Measurements from ENCODE around the gene SEPHS1. TPM values are rescaled to one million over a fixed set of nuclear protein-coding genes. Genes with fewer than 3 reads are reported as not detected.
"Not testable (repeated sequence)": the region's sequence is repeated elsewhere in the genome, so short reads cannot be mapped to it uniquely, and the experiment has no call there.

Gene SEPHS1
- polyA plus RNA-seq, 3 donors from 2014 or later = 14.3 to 19.3 (median 18.4) TPM

GRCh38 chr10:13347500-13348156 lies 465 bp downstream of the SEPHS1 start:
- peaks cover 0 to 1% (median 0%) of the 10 kb centered on the region in 6 donors for H3K9me3 Mint-ChIP-seq
- H3K36me3 Mint-ChIP-seq = peaks cover 0 to 5% (median 0%) of the 10 kb centered on the region in 3 donors
- peak overlapping the region in 3 of 5 donors; percentile 25 to 71 (median 51) for H3K4me3 Mint-ChIP-seq
- peaks cover 9 to 17% (median 11%) of the 10 kb centered on the region in 3 donors for H3K27me3 Mint-ChIP-seq (ENCODE audit: low read depth in 3 of 3)
- peak; percentile 73 to 79 (median 78) for DNase-seq
- peaks cover 38 to 47% of the 10 kb centered on the region in 2 donors for H3K4me1 Mint-ChIP-seq
- peak overlapping the region in 2 of 6 donors; percentile 61 to 78 for H3K27ac Mint-ChIP-seq

- H3K4me3 Mint-ChIP-seq = peak overlapping the region; percentile 74 to 84 (median 82)
- H3K27ac Mint-ChIP-seq = peak overlapping the region; percentile 62 to 89 (median 84)
- H3K36me3 Mint-ChIP-seq = peaks cover 0 to 5% (median 0%) of the 10 kb centered on the region in 3 donors
- H3K9me3 Mint-ChIP-seq = peaks cover 0 to 1% (median 0%) of the 10 kb centered on the region in 6 donors
- peaks cover 6 to 13% (median 11%) of the 10 kb centered on the region in 3 donors for H3K27me3 Mint-ChIP-seq (ENCODE audit: low read depth in 3 of 3)
- no peak for DNase-seq
- peaks cover 38 to 47% of the 10 kb centered on the region in 2 donors for H3K4me1 Mint-ChIP-seq
These were observed 1.0 kb downstream of the SEPHS1 start for GRCh38 chr10:13347043-13347499.

- peaks cover 3 to 11% (median 6%) of the 10 kb centered on the region in 3 donors for H3K27me3 Mint-ChIP-seq (ENCODE audit: low read depth in 3 of 3)
- peak overlapping the region; percentile 74 to 84 (median 82) for H3K4me3 Mint-ChIP-seq
- DNase-seq = no peak
- peak overlapping the region; percentile 62 to 89 (median 84) for H3K27ac Mint-ChIP-seq
- H3K36me3 Mint-ChIP-seq = peaks cover 0 to 5% (median 0%) of the 10 kb centered on the region in 3 donors
- peaks cover 0 to 1% (median 0%) of the 10 kb centered on the region in 6 donors for H3K9me3 Mint-ChIP-seq
- H3K4me1 Mint-ChIP-seq = peaks cover 38 to 47% of the 10 kb centered on the region in 2 donors
These were observed 1.6 kb downstream of the SEPHS1 start for GRCh38 chr10:13346283-13347042.

- Mint-ChIP-seq H3K36me3 (peaks cover 0 to 19% (median 10%) of the 10 kb centered on the region in 3 donors), H3K27me3 (ENCODE audit: low read depth in 3 of 3) (peaks cover 0 to 8% (median 0%) of the 10 kb centered on the region in 3 donors), H3K4me1 (peaks cover 22 to 40% of the 10 kb centered on the region in 2 donors), H3K9me3 (no peaks in the 10 kb centered on the region), H3K4me3 (peak overlapping the region; percentile 44 to 64 (median 55)), H3K27ac (peak overlapping the region in 5 of 6 donors; percentile 40 to 71 (median 57))
- DNase-seq = peak; percentile 54 to 57 (median 56)
These were observed 7.3 kb downstream of the SEPHS1 start for GRCh38 chr10:13340626-13341376.

GRCh38 chr10:13340068-13340467 lies 8.0 kb downstream of the SEPHS1 start:
- Mint-ChIP-seq H3K27me3 (ENCODE audit: low read depth in 3 of 3) (peaks cover 0 to 5% (median 0%) of the 10 kb centered on the region in 3 donors), H3K4me3 (peak overlapping the region; percentile 44 to 64 (median 55)), H3K4me1 (peaks cover 19 to 34% of the 10 kb centered on the region in 2 donors), H3K36me3 (peaks cover 0 to 19% (median 10%) of the 10 kb centered on the region in 3 donors), H3K9me3 (no peaks in the 10 kb centered on the region), H3K27ac (peak overlapping the region in 5 of 6 donors; percentile 54 to 73 (median 64))
- DNase-seq = no peak

GRCh38 chr10:13338390-13339110 lies 9.5 kb downstream of the SEPHS1 start:
- no peak overlapping the region for H3K27ac Mint-ChIP-seq
- H3K4me3 Mint-ChIP-seq = no peak overlapping the region
- no peaks in the 10 kb centered on the region for H3K9me3 Mint-ChIP-seq
- H3K4me1 Mint-ChIP-seq = peaks cover 16 to 23% of the 10 kb centered on the region in 2 donors
- peaks cover 0 to 5% (median 0%) of the 10 kb centered on the region in 3 donors for H3K27me3 Mint-ChIP-seq (ENCODE audit: low read depth in 3 of 3)
- no peak for DNase-seq
- peaks cover 0 to 24% (median 7%) of the 10 kb centered on the region in 3 donors for H3K36me3 Mint-ChIP-seq

GRCh38 chr10:13337827-13338196 lies 10.3 kb downstream of the SEPHS1 start:
- DNase-seq = no peak
- peaks cover 0 to 5% (median 0%) of the 10 kb centered on the region in 3 donors for H3K27me3 Mint-ChIP-seq (ENCODE audit: low read depth in 3 of 3)
- H3K27ac Mint-ChIP-seq = no peak overlapping the region
- H3K4me3 Mint-ChIP-seq = no peak overlapping the region
- H3K36me3 Mint-ChIP-seq = peaks cover 0 to 24% (median 9%) of the 10 kb centered on the region in 3 donors
- peaks cover 16 to 23% of the 10 kb centered on the region in 2 donors for H3K4me1 Mint-ChIP-seq
- H3K9me3 Mint-ChIP-seq = no peaks in the 10 kb centered on the region

- Mint-ChIP-seq H3K27ac (peak overlapping the region in 1 of 6 donors; percentile 22), H3K27me3 (ENCODE audit: low read depth in 3 of 3) (peaks cover 0 to 5% (median 0%) of the 10 kb centered on the region in 3 donors), H3K9me3 (no peaks in the 10 kb centered on the region), H3K4me1 (peaks cover 16 to 23% of the 10 kb centered on the region in 2 donors), H3K4me3 (no peak overlapping the region), H3K36me3 (peaks cover 0 to 24% (median 9%) of the 10 kb centered on the region in 3 donors)
- DNase-seq = no peak
These were observed 10.8 kb downstream of the SEPHS1 start for GRCh38 chr10:13337128-13337826.

GRCh38 chr10:13335881-13336280 lies 12.2 kb downstream of the SEPHS1 start:
- no peaks in the 10 kb centered on the region for H3K9me3 Mint-ChIP-seq
- peaks cover 13 to 17% of the 10 kb centered on the region in 2 donors for H3K4me1 Mint-ChIP-seq
- H3K36me3 Mint-ChIP-seq = peaks cover 8 to 38% (median 17%) of the 10 kb centered on the region in 3 donors
- H3K27ac Mint-ChIP-seq = no peak overlapping the region
- H3K27me3 Mint-ChIP-seq (ENCODE audit: low read depth in 3 of 3) = peaks cover 0 to 3% (median 0%) of the 10 kb centered on the region in 3 donors
- H3K4me3 Mint-ChIP-seq = no peak overlapping the region
- DNase-seq = no peak

- no peaks in the 10 kb centered on the region for H3K9me3 Mint-ChIP-seq
- H3K4me1 Mint-ChIP-seq = peaks cover 1 to 4% of the 10 kb centered on the region in 2 donors
- H3K27ac Mint-ChIP-seq = no peak overlapping the region
- peaks cover 9 to 46% (median 23%) of the 10 kb centered on the region in 3 donors for H3K36me3 Mint-ChIP-seq
- no peak for DNase-seq
- no peak overlapping the region for H3K4me3 Mint-ChIP-seq
- H3K27me3 Mint-ChIP-seq (ENCODE audit: low read depth in 3 of 3) = peaks cover 0 to 4% (median 0%) of the 10 kb centered on the region in 3 donors
These were observed 13.5 kb downstream of the SEPHS1 start for GRCh38 chr10:13334556-13334955.

- Mint-ChIP-seq H3K27me3 (ENCODE audit: low read depth in 3 of 3) (peaks cover 0 to 1% (median 0%) of the 10 kb centered on the region in 3 donors), H3K36me3 (peaks cover 25 to 60% (median 31%) of the 10 kb centered on the region in 3 donors), H3K4me1 (no peaks in the 10 kb centered on the region), H3K9me3 (no peaks in the 10 kb centered on the region), H3K27ac (no peak overlapping the region), H3K4me3 (no peak overlapping the region)
- no peak for DNase-seq
These were observed 16.4 kb downstream of the SEPHS1 start for GRCh38 chr10:13331646-13332045.

GRCh38 chr10:13330980-13331379 lies 17.1 kb downstream of the SEPHS1 start:
- not testable (repeated sequence) for DNase-seq; H3K9me3 Mint-ChIP-seq; H3K4me3 Mint-ChIP-seq; H3K4me1 Mint-ChIP-seq; H3K27ac Mint-ChIP-seq; H3K27me3 Mint-ChIP-seq (ENCODE audit: low read depth in 3 of 3)
- peaks cover 26 to 57% (median 31%) of the 10 kb centered on the region in 3 donors for H3K36me3 Mint-ChIP-seq
